GM18907 (cell line): ENCODE data around the gene CISH.
A peak's percentile ranks its signal among the peaks of the same experiment; 100 is the strongest.

ENCODE experiments used
- ATAC-seq: cut with Tn5 transposase; IDR thresholded peaks from one replicate; pipeline ENCODE4 v1.9.1; 2021; ENCODE audit warnings: mild to moderate bottlenecking, moderate library complexity; ENCODE audit not compliant: unreplicated experiment

Gene CISH

GRCh38 chr3:50611464-50612233, at the start of gene CISH:
Gene CISH, minus strand, starts transcription at chr3:50611774. Its CDS starts 124 bp downstream, at chr3:50611650.
- peak; percentile 72 for ATAC-seq

DNA sequence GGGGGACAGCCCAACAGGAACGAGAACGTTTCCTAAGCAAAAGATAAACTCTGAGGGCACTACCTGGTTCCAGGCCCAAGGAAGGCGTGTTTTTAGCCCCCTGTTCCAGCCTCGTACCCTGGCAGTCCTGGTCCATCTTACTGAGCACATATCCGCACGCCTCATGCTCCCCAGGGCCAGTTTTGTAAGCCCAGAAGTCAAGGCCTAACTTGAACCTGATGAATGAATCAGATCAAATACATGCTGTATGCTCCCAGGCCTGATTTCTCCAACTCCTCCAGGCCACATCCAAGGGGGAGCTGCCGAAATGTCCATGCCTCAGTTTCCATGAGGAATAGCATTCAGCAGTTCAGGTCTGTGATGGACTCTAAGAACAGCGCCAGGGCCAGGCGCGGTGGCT, 48.8 kb upstream of the CISH start:
- no peak for ATAC-seq

GRCh38 chr3:50658831-50659230, 47.3 kb upstream of the CISH start:
- no peak for ATAC-seq

- ATAC-seq: no peak
Observed at GRCh38 chr3:50658416-50658815, 46.8 kb upstream of the CISH start.

DNA sequence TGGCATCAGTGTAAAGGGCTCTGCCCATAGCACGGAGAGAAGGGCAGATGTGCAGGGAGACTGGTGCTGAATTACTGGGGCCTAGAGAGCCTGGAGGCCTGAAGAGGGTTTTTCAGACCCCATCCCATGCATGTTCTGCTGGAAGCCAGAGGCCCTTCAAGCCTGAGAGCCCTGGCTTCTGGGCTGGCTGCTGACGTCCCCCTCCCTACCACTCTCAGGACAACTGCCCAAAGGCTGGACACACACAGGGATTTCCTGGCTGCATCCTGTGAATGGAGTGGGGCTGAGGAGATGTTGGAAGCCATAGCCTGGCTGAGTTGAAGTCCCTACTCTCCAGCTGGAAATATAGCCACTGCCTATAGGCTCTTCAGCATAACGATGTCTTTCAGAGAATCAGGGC, 46.2 kb upstream of the CISH start:
- no peak for ATAC-seq

DNA sequence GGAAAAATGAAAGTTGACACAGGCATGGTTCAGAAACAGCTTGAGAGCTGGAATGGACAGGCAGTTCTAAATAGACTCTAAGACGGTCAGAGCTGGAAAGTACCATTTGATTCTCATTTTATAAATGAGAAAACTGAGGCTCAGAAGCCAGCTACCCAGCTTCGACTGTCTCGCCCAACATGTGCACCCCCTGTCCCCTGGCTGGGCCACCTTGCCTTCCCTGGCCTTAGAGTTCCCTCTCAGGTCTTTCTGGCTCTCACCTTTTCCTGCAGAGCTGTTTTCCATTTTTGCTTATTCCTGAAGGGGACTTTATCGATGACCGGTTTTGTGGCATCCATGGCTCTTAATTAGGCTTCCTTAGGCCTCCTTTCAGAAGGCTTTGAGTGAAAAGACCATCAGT, 45.8 kb upstream of the CISH start:
- ATAC-seq: no peak

DNA sequence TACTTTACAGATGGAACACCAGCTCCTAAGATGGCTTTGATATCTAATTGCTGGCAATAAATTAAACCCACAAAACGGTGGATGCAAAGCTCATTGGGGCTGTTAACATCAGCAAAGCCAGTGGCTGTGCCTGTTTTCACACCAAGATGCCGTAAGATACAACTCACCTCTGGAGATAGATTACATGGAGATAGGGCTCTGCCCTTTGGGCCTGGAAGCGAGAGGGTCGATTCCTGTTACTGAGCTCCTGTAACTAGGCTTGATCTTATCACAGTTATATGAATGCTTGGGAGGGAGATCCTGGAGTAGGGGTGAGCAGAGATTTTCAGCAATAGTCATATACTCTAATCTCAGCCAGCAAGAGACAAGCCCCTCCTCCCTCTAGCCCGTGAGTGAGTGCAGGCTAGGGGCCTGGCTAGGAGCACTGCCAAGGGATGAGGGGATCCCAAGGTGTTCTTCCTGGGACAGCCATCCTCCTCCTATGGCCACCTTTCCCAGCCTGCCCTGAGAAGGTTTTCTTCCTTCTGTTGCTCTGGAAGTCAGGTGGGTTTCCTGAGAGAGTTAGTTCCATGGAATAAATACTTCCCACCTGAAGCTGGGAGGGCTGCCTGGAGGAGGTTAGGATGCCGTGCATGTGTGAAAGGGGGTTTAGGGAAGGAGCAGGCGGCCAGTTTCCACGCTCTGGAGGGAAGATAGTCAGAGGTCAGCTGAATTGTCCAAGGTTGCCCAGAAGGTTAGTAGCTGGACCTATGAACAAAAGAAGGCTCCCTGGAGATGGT, 45.0 kb upstream of the CISH start:
- no peak for ATAC-seq

- no peak for ATAC-seq
Observed at GRCh38 chr3:50655009-50655830, 43.6 kb upstream of the CISH start.

DNA sequence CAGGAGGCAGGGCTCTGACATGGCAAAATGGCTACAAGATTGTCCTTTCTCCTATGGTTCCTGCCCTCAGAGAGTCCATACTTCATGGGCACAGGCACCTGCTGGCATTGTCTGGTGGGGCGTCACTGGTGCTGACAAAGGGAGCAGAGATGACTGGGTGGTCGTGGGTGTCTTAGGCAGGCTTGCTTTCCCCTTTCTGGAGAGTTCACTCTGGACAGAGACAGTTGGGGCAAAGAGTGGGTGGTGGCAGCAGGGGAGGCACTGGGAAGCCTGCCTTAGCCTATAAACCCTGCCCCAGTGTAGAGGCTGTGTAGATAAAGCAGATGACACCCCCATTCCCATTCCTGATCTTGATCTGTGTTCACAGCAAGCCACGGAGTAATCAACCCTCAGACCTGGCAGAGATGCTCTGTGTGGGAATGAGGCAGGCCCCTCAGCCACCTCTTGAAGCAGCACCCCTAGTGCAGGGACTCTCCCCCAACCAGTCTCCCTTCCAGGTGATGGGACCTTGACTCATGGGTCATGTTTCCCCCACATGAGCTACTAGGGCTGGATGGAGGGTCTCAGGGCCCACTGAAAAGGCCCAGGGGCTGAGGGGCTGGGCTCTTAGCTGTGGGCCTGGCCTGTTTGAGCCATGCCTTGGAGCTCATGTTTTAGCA, 42.5 kb upstream of the CISH start:
- no peak for ATAC-seq

GRCh38 chr3:50652709-50653108, 41.1 kb upstream of the CISH start:
- no peak for ATAC-seq

GRCh38 chr3:50651920-50652529, 40.5 kb upstream of the CISH start:
- no peak for ATAC-seq

GRCh38 chr3:50651445-50651844, 39.9 kb upstream of the CISH start:
- ATAC-seq: no peak

- ATAC-seq: no peak
Observed at GRCh38 chr3:50650018-50650417, 38.4 kb upstream of the CISH start.

GRCh38 chr3:50649451-50649931, 37.9 kb upstream of the CISH start:
- no peak for ATAC-seq

GRCh38 chr3:50648944-50649343, 37.4 kb upstream of the CISH start:
- ATAC-seq: no peak

DNA sequence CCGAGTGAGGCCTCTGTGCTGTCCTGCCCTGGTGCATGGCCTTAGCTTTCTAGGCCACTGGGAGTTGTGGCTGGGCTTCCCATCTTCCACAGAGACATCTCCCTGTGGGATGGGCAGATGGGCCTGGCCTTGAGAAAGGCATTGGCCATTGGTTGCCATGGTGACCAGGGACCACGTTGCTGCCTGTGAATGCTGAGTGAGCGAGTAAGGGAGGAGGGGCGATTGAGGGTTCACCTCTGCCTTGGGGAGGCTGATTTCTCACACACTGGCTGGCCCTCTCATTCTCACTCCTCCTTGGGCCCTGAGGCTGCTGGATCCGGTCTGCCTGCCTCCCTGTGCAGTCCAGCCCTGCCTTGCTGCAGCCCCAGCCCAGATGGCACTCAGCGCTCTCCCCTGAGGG, 36.7 kb upstream of the CISH start:
- no peak for ATAC-seq

DNA sequence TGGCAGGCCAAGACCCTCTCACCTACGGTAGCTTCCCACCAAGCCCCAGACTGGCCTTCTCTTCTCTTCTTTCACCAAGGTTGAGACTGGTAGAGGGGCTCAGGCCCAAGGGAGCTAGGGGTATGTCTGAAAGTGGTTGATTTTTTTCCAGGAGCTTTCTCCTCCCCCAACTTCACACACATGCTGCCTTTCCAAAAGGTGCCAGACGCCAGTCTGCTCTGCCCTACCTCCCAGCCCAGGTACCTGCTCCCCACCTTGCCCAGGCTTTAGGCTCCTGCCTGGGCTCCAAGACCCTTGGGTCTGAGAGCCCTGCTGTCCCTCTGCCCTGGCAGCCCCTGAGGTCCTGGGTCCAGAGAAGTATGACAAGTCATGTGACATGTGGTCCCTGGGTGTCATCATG, 33.8 kb upstream of the CISH start:
- no peak for ATAC-seq

GRCh38 chr3:50644561-50644960, 33.0 kb upstream of the CISH start:
- ATAC-seq: no peak

GRCh38 chr3:50642382-50642781, 30.8 kb upstream of the CISH start:
- ATAC-seq: no peak

DNA sequence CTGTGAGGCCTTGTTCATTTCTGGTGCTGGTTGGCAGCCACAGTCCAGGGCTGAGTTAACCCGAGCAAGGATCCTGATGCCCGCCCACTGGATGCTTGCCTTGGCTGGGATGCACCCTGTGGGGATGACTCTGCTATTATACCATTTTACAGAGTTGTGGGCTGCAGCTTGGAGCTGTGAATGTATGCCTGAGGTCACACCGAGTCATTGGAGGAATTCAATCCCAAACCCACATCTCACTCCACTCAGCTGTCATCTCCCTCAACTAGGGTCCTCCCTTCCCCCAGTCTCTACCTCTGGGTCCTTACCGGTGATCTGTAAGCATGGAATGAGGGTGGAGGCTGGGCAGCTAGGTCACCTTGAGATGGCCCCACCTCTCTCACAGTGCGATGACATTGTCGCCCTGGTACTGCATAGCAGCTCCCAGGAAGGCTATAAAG, 27.5 kb upstream of the CISH start:
- ATAC-seq: no peak
